Caki2 (cell line): Measurements from ENCODE around the gene MTG2. TPM values are rescaled to one million over a fixed set of nuclear protein-coding genes. Genes with fewer than 3 reads are reported as not detected.

Experiments
- DNase-seq: peaks from one replicate; pipeline ENCODE4 v3.0.0-alpha.2; 2015; ENCODE audit warnings: low read depth
- in situ Hi-C: cut with HindIII; loops from 2 replicates; pipeline ENCODE4 v1.10.0; 2016; ENCODE audit warnings: low sequenced_read_pairs, low pct_unique_long_range_greater_than_20kb, mixed read lengths
- total RNA-seq: library from RNA; depleted of rRNA; stranded (reverse); fragments of >200 nt; shearing (Covaris generic); gene quantifications from 2 replicates; pipeline ENCODE4 v1.2.3, GENCODE V29; 2014; ENCODE audit warnings: low replicate concordance

MTG2 gene
- total RNA-seq, 1 experiment from 2014 or later: 21.8 TPM

- in situ Hi-C loops: no loop called here
- no peak for DNase-seq
These were observed 40.1 kb downstream of the MTG2 start for GRCh38 chr20:62222972-62223371.

GRCh38 chr20:62223571-62223970 is 40.7 kb downstream of the MTG2 start:
- no peak for DNase-seq
- in situ Hi-C loops: no loop called here

DNA sequence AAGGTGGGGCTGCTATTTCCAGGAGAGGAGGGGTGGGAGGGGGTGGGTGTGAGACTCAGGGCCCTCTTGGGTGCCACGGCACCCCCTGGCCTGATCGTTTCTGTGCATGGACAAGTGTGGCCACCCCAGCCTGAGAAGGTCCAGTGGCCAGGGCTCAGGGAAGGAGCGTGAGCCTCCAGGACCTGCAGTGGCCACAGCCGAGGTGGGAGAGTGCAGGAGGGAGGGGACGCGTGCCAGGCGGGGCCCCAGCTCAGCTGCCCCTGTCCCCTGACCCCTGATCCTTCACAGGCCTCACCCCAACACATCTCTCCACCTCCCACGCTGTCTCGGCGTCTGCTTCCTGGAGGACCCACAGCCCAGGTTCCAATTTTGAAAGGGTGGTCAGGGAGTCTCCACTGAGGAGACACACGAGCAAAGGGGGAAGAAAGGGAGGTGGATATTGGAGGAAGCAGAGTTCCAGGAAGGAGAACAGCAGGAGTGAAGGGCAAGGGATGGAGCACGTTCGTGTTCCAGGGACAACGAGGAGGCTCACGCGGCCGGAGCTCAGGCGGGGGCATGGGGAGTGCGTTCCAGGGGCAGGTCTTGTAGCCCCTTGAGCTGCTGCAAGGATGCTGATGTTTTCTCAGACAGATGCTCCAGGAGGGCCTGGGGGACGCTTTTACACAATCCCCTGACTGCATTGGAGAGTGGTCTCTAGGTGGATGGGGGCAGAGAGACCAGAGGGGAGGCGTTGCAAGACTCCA is 41.5 kb downstream of the MTG2 start:
- in situ Hi-C loops: no loop called here
- DNase-seq: no peak

GRCh38 chr20:62225026-62225425 is 42.2 kb downstream of the MTG2 start:
- DNase-seq: no peak
- in situ Hi-C loops: no loop called here

GRCh38 chr20:62225820-62226635 is 43.2 kb downstream of the MTG2 start:
- in situ Hi-C loops: no loop called here

GRCh38 chr20:62226707-62227590 is 44.1 kb downstream of the MTG2 start:
- no peak for DNase-seq
- in situ Hi-C loops: no loop called here

More at GRCh38 chr20:62225820-62226635, 43.2 kb downstream of the MTG2 start:
- no peak for DNase-seq

DNA sequence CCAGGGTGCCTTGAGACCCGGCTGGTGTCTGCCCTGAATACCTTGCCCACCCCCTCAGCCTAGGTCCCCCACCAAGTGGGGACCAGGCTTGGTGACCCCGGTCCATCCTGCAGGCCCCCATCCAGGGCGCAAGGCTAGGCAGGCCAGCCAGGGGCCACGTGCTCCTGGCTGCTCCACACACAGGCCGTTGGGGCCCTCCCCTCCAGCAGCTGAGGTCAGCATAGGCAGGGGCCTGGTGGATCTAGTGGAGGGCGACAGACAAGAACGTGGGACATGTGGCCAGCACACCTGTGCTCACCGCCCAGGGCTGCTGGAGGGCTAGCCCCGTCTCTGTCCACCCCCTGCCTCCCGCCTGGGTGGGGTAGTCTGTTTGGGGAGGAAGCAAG is 44.8 kb downstream of the MTG2 start:
- DNase-seq: no peak
- in situ Hi-C loops: no loop called here

GRCh38 chr20:62227977-62228958 is 45.4 kb downstream of the MTG2 start:
- no peak for DNase-seq
- in situ Hi-C loops: no loop called here

DNA sequence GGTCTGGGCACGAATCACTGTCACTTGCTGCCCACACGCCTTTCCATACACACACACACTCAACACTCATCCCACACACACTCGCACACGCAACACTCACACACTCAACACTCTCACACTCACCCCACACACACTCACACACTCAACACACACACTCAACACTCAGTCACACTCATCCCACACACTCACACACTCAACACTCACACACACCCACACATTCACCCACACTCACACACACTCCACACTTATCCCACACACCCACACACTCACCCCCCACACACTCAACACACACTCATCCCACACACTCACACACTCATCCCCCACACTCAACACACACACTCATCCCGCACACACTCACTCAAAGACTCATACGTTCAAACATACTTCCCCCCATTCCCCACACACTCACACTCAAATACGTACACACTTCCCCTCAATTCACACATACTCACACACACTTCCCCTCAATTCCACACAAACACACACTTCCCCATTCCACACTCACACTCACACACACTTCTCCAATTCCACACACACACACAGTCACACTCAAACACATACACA is 46.2 kb downstream of the MTG2 start:
- in situ Hi-C loops: no loop called here
- no peak for DNase-seq

DNA sequence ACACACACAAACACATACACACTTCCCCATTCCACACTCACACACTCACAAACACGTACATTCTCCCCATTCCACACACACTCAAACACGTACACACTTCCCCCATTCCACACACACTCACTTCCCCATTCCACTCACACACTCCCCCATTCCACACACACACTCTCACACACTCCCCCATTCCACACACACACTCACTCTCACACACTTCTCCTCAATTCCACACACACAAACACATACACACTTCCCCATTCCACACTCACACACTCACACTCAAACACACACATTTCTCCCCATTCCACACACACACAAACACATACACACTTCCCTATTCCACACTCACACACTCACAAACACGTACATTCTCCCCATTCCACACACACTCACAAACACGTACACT is 46.8 kb downstream of the MTG2 start:
- in situ Hi-C loops: no loop called here
- DNase-seq: no peak

DNA sequence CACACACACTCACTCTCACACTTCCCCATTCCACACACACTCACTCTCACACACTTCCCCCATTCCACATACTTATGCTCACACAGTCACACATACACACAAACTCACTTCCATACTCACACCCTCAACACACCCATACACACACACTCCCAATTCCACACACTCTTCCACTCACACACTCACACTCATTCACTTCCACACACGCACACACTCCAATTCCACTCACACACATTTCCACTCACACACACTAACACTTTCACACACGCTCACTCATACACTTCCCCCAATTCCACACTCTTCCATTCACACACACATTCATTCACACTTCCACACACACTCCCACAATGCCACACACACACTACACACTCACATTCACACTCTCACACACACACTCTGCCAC is 47.4 kb downstream of the MTG2 start:
- DNase-seq: no peak
- in situ Hi-C loops: no loop called here

DNA sequence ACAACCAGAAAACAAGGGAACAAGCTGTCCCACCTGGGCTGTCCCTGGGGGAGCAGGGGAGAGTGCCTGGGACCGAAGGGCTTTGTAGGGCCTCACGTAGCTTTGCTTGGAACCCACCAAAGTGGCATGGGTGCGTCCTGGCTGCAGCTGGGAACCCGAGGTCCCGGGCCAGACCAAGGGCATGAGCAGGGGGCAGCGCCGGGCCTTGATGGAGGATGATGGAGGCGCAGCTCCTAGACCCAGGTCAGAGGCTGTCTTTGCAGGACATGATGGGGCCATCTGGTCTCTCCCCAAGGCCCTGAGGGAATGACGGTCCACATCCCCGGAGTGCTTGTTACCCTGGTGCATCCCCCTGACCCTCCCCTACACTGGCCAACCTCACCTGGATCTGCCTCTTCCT is 47.9 kb downstream of the MTG2 start:
- DNase-seq: no peak
- in situ Hi-C loops: no loop called here

GRCh38 chr20:62231292-62231691 is 48.5 kb downstream of the MTG2 start:
- in situ Hi-C loops: no loop called here
- no peak for DNase-seq

GRCh38 chr20:62232194-62232593 is 49.4 kb downstream of the MTG2 start:
- in situ Hi-C loops: no loop called here
- no peak for DNase-seq

GRCh38 chr20:62232770-62233645 is 50.2 kb downstream of the MTG2 start:
- in situ Hi-C loops: no loop called here

DNA sequence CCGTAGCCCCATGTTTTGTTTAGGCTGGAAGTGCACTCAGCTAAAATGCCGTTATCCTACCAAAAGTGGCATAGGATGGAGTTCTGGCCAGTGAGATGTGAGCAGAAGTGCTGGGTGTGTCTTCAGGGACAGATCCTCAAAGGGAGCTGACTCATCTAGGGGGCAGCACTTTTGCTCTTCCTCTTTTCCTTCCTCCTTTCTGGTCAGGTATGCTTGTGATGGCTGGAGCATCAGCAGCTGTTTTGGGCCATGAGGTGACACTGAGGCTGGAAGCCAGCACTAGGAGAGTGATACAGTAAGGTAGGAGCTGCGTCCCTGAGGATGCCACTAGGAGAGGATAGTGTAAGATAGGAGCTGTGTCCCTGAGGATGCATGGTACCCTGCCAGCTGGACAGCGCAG is 50.9 kb downstream of the MTG2 start:
- in situ Hi-C loops: no loop called here
- no peak for DNase-seq

More at GRCh38 chr20:62232770-62233645, 50.2 kb downstream of the MTG2 start:
- no peak for DNase-seq
